Adrenal gland (tissue), 12 donors: ENCODE data around the gene TMEM94. TPM values are rescaled to one million over a fixed set of nuclear protein-coding genes. Genes with fewer than 3 reads are reported as not detected.

ENCODE experiments used
- DNase-seq, 7 donors: peaks; one replicate each; pipeline ENCODE4 v3.0.0-alpha.2; 2019 to 2020
- H3K27ac ChIP-seq, 5 donors: fragments of 200-600 bp; sonication (generic) in 4 of 5; 1 replicate in 3 of 5; 2 replicates in 2 of 5; pipeline versions ENCODE4 v1.5.1 to v1.8.0; 2016 to 2020; ENCODE audit warnings: mild to moderate bottlenecking in 1 of 5
- H3K27me3 ChIP-seq: fragments of 200-600 bp; 2 replicates; pipeline ENCODE4 v1.8.0; 2021
- H3K36me3 ChIP-seq, 2 donors: fragments of 200-600 bp; replicated peaks in 1 of 2; 1 replicate in 1 of 2; 2 replicates in 1 of 2; pipeline versions ENCODE4 v1.5.1 to v1.8.0; 2018 to 2022
- H3K4me1 ChIP-seq, 2 donors: fragments of 200-600 bp; replicated peaks in 1 of 2; 1 replicate in 1 of 2; 2 replicates in 1 of 2; pipeline versions ENCODE4 v1.5.1 to v1.8.0; 2018 to 2021
- H3K4me3 ChIP-seq, 4 donors: fragments of 200-600 bp; sonication (generic) in 3 of 4; one replicate each; pipeline ENCODE4 v1.5.1; 2016 to 2018
- H3K9me3 ChIP-seq, 3 donors: fragments of 200-600 bp; sonication (generic) in 1 of 3; replicated peaks in 1 of 3; 1 replicate in 2 of 3; 2 replicates in 1 of 3; pipeline versions ENCODE4 v1.5.1 to v1.8.0; 2016 to 2021
- POLR2A ChIP-seq, 2 donors: fragments of 450-650 bp; IDR thresholded peaks; one replicate each; pipeline ENCODE4 v1.6.1; 2017; ENCODE audit warnings: antibody characterized with exemption in 2 of 2, mild to moderate bottlenecking in 2 of 2, moderate library complexity in 1 of 2
- WGBS, 4 donors: extraction: QIAGEN DNeasy Blood & Tissue Kit in 2 of 4; methylation state at CpG; one replicate each; pipeline versions ENCODE4 v1.1.5 to v1.1.7; 2013 to 2017; 5-methylcytosine and 5-hydroxymethylcytosine counted together
- intact Hi-C, 2 donors: fragments of 100-400 bp; cut with DNase I; formaldehyde crosslinking; loops; one replicate each; pipeline versions ENCODE4 v1.14.1 to v1.15.0; 2022 to 2023
- polyA plus RNA-seq, 3 donors: library from polyadenylated mRNA; stranded (reverse); fragments of 200-250 nt in 2 of 3; fragments of 350-450 nt in 1 of 3; fragmentation: Illumina TruSeq in 1 of 3; extraction: RNeasy Lipid Tissue Mini Kit (QIAGEN cat#74804) in 1 of 3; gene quantifications; one replicate each; pipeline ENCODE4 v1.2.3, GENCODE V29; 2013 to 2014
- total RNA-seq, 9 donors: library from RNA; depleted of rRNA in 4 of 9; stranded (reverse); fragments of >200 nt in 4 of 9; fragments of 120-200 nt in 1 of 9; fragmentation: NEBNext Ultra II Directional in 1 of 9; extraction: Animal tissue kit (Norgen Biotek cat#: 25700) in 1 of 9; gene quantifications; one replicate each; pipeline versions ENCODE4 v1.1.0 to v1.2.4, GENCODE V29; 2013 to 2023
- TF ChIP-seq, protein P1 (sequence below), 6 experiments: fragments of 450-650 bp in 4 of 6; fragments of 200-600 bp in 2 of 6; sonication (generic) in 1 of 6; IDR thresholded peaks; 1 replicate in 5 of 6; 2 replicates in 1 of 6; pipeline versions ENCODE4 v1.5.1 to v1.8.0; 2016 to 2021; ENCODE audit warnings: antibody characterized with exemption in 6 of 6, mild to moderate bottlenecking in 2 of 6, moderate library complexity in 1 of 6
- donor health status: healthy with polysubstance abuse.
- donor health status: Bipolar disorder and iron deficiency.
- donor health status: DM: yes; HTN: yes; CAD: no.
- donor health status: DM: no; HTN: no; CAD: no.
- donor health status: DM: no; HTN: no; CAD: no.
- donor health status: DM: yes; HTN: yes; CAD: no.

Gene TMEM94
- total and polyA plus RNA-seq, 12 donors, result 65.2 to 245 (median 167) TPM

DNA sequence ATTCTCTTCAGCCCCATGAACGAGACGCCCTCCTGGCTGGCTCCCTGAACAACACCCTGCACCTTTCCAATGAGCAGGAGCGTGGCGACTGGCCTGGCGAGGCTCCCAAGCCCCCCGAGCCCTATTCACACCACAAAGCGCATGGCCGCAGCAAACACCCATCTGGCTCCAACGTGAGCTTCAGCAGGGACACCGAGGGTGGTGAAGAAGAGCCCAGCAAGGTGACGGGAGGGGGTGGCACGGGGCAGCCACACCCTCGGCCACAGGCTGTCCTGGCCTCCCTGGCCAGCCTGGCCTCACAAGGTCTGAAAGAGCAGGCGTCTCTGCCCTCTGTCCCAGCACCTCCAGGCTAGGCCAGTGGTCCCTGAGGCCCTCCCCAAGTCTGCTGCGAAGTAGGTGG is 35.2 kb downstream of the TMEM94 start:
- TF ChIP-seq, protein P1, sequence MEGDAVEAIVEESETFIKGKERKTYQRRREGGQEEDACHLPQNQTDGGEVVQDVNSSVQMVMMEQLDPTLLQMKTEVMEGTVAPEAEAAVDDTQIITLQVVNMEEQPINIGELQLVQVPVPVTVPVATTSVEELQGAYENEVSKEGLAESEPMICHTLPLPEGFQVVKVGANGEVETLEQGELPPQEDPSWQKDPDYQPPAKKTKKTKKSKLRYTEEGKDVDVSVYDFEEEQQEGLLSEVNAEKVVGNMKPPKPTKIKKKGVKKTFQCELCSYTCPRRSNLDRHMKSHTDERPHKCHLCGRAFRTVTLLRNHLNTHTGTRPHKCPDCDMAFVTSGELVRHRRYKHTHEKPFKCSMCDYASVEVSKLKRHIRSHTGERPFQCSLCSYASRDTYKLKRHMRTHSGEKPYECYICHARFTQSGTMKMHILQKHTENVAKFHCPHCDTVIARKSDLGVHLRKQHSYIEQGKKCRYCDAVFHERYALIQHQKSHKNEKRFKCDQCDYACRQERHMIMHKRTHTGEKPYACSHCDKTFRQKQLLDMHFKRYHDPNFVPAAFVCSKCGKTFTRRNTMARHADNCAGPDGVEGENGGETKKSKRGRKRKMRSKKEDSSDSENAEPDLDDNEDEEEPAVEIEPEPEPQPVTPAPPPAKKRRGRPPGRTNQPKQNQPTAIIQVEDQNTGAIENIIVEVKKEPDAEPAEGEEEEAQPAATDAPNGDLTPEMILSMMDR (IDR thresholded peaks at IDR 0.05), result no peak
- no peak for TF ChIP-seq POLR2A (IDR thresholded peaks at IDR 0.05)
- Histone ChIP-seq H3K27me3 (no peaks in the 10 kb centered on the region), H3K27ac (peak overlapping the region in 1 of 5 donors; percentile 52), H3K4me1 (peaks cover 0 to 17% of the 10 kb centered on the region in 2 donors), H3K9me3 (no peaks in the 10 kb centered on the region), H3K36me3 (peaks cover 0 to 67% of the 10 kb centered on the region in 2 donors), H3K4me3 (no peak overlapping the region)
- WGBS, 4 donors, result 88 to 92% (median 91%) methylated on average over 1 to 15 of the region's 15 CpGs
- no peak for DNase-seq
- intact Hi-C loops, result no loop called here

DNA sequence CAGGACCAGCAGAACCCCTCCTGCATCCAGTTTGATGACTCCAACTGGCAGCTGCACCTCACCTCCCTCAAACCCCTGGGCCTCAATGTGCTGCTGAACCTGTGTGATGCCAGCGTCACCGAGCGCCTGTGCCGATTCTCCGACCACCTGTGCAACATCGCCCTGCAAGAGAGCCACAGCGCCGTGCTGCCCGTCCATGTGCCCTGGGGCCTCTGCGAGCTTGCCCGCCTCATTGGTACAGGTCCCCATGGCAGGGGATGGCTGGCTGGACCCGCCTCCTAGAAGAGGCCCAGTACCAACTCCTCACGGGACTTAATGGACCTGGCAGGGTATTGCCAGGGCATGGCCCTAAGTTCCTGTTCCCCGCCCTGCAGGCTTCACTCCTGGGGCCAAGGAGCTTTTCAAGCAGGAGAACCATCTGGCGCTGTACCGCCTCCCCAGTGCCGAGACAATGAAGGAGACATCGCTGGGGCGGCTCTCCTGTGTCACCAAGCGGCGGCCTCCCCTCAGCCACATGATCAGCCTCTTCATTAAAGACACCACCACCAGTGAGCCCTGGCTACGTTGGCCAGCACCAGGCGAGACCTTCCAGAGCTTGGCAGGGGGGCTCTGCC is 36.2 kb downstream of the TMEM94 start:
- WGBS, 4 donors, result 80 to 95% (median 90%) methylated on average over 4 to 23 of the region's 23 CpGs
- H3K36me3 ChIP-seq, result peaks cover 0 to 76% of the 10 kb centered on the region in 2 donors
- no peak overlapping the region for H3K4me3 ChIP-seq
- H3K27me3 ChIP-seq, result no peaks in the 10 kb centered on the region
- no peak for DNase-seq
- no peak for TF ChIP-seq POLR2A (IDR thresholded peaks at IDR 0.05)
- TF ChIP-seq, protein P1 (IDR thresholded peaks at IDR 0.05), result no peak
- no peak overlapping the region for H3K27ac ChIP-seq
- no peaks in the 10 kb centered on the region for H3K9me3 ChIP-seq
- H3K4me1 ChIP-seq, result peaks cover 0 to 7% of the 10 kb centered on the region in 2 donors
- intact Hi-C loops, result no loop called here

DNA sequence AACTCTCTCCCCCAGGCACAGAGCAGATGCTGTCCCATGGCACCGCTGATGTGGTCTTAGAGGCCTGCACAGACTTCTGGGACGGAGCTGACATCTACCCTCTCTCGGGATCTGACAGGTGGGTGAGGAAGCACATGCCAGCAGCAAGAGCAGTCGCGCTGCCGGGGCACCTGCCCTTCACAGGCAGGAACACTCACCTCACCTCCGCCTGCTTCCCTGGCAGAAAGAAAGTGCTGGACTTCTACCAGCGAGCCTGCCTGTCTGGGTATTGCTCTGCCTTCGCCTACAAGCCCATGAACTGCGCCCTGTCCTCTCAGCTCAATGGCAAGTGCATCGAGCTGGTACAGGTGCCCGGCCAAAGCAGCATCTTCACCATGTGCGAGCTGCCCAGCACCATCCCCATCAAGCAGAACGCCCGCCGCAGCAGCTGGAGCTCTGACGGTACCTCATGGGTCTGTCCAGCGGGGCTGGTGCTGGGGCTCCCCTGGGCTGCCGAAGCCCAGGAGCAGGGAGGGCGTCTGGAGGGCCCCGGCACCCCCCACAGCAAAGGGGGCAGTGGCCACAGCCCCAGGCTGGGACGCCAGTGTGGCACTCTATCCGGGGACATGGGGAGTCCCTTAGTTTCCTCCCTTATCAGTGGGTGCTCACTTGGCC is 37.2 kb downstream of the TMEM94 start:
- Histone ChIP-seq H3K27me3 (no peaks in the 10 kb centered on the region), H3K4me1 (peaks cover 0 to 2% of the 10 kb centered on the region in 2 donors), H3K9me3 (no peaks in the 10 kb centered on the region), H3K4me3 (no peak overlapping the region), H3K36me3 (peaks cover 0 to 85% of the 10 kb centered on the region in 2 donors), H3K27ac (no peak overlapping the region)
- TF ChIP-seq POLR2A (IDR thresholded peaks at IDR 0.05), result no peak
- TF ChIP-seq, protein P1 (IDR thresholded peaks at IDR 0.05), result no peak
- intact Hi-C loops, result no loop called here
- WGBS, 4 donors, result 93 to 96% (median 95%) methylated on average over 11 to 23 of the region's 23 CpGs
- DNase-seq, result no peak

DNA sequence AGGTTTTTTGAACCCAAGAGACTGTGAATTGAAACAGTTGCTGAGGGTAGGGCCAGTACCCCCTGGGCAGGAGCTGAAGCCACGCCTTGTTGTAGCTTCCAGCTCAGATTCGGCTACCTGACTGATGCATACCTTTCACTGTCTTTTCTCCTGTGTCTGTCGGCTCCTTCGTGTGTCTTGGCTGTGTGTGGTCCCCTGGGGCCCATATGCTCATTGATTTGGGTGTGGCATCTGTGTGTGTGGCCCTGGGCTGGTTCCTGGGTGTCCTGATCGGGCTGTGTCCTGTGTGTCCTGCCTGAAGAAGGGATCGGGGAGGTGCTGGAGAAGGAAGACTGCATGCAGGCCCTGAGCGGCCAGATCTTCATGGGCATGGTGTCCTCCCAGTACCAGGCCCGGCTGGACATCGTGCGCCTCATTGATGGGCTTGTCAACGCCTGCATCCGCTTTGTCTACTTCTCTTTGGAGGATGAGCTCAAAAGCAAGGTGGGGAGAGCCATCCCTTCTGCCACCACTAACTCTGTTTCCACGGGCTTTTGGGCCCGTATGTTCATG is 38.0 kb downstream of the TMEM94 start:
- H3K27me3 ChIP-seq, result no peaks in the 10 kb centered on the region
- intact Hi-C loops, result no loop called here
- no peak overlapping the region for H3K27ac ChIP-seq
- H3K9me3 ChIP-seq, result no peaks in the 10 kb centered on the region
- H3K36me3 ChIP-seq, result peaks cover 0 to 85% of the 10 kb centered on the region in 2 donors
- WGBS, 4 donors, result 87 to 93% (median 89%) methylated on average over 14 of the region's 14 CpGs
- TF ChIP-seq, protein P1 (IDR thresholded peaks at IDR 0.05), result no peak
- TF ChIP-seq POLR2A (IDR thresholded peaks at IDR 0.05), result no peak
- H3K4me3 ChIP-seq, result no peak overlapping the region
- no peak for DNase-seq
- peaks cover 5 to 10% of the 10 kb centered on the region in 2 donors for H3K4me1 ChIP-seq
